ENCODE results near the gene AAR2. TPM values are rescaled to one million over a fixed set of nuclear protein-coding genes. Genes with fewer than 3 reads are reported as not detected.

Gene AAR2
- total and polyA plus RNA-seq, 4 donors, result 14.1 to 17.9 (median 17.4) TPM

DNA sequence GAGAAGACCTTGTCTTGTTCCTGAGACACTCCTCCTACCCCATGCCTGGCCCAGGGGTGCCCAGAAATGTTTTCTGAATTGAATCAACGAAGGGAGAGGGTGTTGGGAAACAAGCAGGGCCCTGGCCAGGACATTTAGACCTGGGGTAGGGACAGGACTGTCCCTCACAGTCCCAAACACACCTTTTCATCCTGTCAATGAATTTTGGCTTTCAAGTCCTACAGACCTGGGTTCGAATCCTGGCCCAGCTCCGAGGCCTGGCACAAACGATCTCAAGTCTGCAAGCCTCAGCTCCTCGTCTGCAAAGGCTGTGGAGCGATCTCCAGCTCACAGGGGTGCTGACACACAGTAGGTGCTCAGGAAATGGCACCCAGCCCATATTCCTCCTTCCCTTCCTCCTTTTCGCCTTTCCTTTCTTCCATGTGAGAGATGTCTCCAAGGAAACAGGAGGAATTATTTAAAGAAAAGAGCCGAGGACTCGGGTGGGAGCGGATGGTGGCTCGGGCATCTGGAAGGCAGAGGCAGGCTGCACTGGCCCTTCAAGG is 62.6 kb downstream of the AAR2 start:
- TF ChIP-seq, protein P1, sequence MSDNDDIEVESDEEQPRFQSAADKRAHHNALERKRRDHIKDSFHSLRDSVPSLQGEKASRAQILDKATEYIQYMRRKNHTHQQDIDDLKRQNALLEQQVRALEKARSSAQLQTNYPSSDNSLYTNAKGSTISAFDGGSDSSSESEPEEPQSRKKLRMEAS (IDR thresholded peaks at IDR 0.05), result no peak
- TF ChIP-seq, protein P2, sequence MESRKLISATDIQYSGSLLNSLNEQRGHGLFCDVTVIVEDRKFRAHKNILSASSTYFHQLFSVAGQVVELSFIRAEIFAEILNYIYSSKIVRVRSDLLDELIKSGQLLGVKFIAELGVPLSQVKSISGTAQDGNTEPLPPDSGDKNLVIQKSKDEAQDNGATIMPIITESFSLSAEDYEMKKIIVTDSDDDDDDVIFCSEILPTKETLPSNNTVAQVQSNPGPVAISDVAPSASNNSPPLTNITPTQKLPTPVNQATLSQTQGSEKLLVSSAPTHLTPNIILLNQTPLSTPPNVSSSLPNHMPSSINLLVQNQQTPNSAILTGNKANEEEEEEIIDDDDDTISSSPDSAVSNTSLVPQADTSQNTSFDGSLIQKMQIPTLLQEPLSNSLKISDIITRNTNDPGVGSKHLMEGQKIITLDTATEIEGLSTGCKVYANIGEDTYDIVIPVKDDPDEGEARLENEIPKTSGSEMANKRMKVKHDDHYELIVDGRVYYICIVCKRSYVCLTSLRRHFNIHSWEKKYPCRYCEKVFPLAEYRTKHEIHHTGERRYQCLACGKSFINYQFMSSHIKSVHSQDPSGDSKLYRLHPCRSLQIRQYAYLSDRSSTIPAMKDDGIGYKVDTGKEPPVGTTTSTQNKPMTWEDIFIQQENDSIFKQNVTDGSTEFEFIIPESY (IDR thresholded peaks at IDR 0.05), result no peak
- TF ChIP-seq HNF4G (IDR thresholded peaks at IDR 0.05) (no peak), FOXA2 (IDR thresholded peaks at IDR 0.05) (no peak)

DNA sequence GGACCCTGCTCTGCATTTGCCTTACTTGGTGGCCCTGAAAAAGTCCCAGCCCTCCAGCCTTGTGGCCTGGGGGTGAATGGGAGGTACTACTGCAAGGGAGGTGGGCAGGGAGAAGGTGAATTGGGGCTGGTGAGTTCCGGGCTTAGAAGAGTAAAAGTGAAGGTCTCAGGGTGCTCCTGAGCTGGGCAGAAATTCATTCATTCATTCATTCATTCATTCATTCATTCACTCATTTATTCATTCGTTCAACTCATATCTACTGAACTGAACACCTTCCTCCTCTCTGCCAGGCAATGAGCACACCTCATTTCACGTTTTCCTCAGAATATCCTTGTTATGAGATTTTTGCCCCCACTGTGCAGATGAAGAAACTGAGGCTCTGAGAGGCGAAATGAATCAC is 63.2 kb downstream of the AAR2 start:
- 62% methylated on average over 4 of the region's 4 CpGs for WGBS
- no peak for DNase-seq (ENCODE audit: low spot score)
- peaks cover 0 to 21% (median 2%) of the 10 kb centered on the region in 4 donors for H3K27me3 ChIP-seq (ENCODE audit: control insufficient read depth in 4 of 4, insufficient read depth in 4 of 4, low read length in 3 of 4)
- H3K36me3 ChIP-seq (ENCODE audit: control insufficient read depth in 4 of 4, insufficient read depth in 3 of 4, low read depth in 1 of 4, low read length in 3 of 4), result no peaks in the 10 kb centered on the region
- no peak overlapping the region for H3K9ac ChIP-seq (ENCODE audit: low read depth in 1 of 2, low read length in 2 of 2)
- TF ChIP-seq HNF4G (IDR thresholded peaks at IDR 0.05), result no peak
- no peak for TF ChIP-seq HNF4A (conservative IDR thresholded peaks at IDR 0.05)
- no peak for TF ChIP-seq RAD21 (IDR thresholded peaks at IDR 0.05)
- TF ChIP-seq, protein P1 (IDR thresholded peaks at IDR 0.05), result no peak
- TF ChIP-seq FOXA1 (IDR thresholded peaks at IDR 0.05), result no peak
- TF ChIP-seq, protein P3, sequence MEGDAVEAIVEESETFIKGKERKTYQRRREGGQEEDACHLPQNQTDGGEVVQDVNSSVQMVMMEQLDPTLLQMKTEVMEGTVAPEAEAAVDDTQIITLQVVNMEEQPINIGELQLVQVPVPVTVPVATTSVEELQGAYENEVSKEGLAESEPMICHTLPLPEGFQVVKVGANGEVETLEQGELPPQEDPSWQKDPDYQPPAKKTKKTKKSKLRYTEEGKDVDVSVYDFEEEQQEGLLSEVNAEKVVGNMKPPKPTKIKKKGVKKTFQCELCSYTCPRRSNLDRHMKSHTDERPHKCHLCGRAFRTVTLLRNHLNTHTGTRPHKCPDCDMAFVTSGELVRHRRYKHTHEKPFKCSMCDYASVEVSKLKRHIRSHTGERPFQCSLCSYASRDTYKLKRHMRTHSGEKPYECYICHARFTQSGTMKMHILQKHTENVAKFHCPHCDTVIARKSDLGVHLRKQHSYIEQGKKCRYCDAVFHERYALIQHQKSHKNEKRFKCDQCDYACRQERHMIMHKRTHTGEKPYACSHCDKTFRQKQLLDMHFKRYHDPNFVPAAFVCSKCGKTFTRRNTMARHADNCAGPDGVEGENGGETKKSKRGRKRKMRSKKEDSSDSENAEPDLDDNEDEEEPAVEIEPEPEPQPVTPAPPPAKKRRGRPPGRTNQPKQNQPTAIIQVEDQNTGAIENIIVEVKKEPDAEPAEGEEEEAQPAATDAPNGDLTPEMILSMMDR (IDR thresholded peaks at IDR 0.05; ENCODE audit: low read depth, low read length, missing input control), result no peak
- no peak for TF ChIP-seq TAF1 (conservative IDR thresholded peaks at IDR 0.05)
- TF ChIP-seq EGR1 (IDR thresholded peaks at IDR 0.05; ENCODE audit: low read depth in 2 of 2), result no peak
- TF ChIP-seq YY1 (IDR thresholded peaks at IDR 0.05), result no peak
- no peak for TF ChIP-seq RXRA (IDR thresholded peaks at IDR 0.05)
- TF ChIP-seq FOXA2 (IDR thresholded peaks at IDR 0.05), result no peak
- TF ChIP-seq SP1 (IDR thresholded peaks at IDR 0.05), result no peak
- TF ChIP-seq, protein P4, sequence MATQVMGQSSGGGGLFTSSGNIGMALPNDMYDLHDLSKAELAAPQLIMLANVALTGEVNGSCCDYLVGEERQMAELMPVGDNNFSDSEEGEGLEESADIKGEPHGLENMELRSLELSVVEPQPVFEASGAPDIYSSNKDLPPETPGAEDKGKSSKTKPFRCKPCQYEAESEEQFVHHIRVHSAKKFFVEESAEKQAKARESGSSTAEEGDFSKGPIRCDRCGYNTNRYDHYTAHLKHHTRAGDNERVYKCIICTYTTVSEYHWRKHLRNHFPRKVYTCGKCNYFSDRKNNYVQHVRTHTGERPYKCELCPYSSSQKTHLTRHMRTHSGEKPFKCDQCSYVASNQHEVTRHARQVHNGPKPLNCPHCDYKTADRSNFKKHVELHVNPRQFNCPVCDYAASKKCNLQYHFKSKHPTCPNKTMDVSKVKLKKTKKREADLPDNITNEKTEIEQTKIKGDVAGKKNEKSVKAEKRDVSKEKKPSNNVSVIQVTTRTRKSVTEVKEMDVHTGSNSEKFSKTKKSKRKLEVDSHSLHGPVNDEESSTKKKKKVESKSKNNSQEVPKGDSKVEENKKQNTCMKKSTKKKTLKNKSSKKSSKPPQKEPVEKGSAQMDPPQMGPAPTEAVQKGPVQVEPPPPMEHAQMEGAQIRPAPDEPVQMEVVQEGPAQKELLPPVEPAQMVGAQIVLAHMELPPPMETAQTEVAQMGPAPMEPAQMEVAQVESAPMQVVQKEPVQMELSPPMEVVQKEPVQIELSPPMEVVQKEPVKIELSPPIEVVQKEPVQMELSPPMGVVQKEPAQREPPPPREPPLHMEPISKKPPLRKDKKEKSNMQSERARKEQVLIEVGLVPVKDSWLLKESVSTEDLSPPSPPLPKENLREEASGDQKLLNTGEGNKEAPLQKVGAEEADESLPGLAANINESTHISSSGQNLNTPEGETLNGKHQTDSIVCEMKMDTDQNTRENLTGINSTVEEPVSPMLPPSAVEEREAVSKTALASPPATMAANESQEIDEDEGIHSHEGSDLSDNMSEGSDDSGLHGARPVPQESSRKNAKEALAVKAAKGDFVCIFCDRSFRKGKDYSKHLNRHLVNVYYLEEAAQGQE (IDR thresholded peaks at IDR 0.05), result no peak
- TF ChIP-seq GABPA (IDR thresholded peaks at IDR 0.05 in 1 of 2, conservative IDR thresholded peaks at IDR 0.05 in 1 of 2), result no peak
- TF ChIP-seq NR2F2 (IDR thresholded peaks at IDR 0.05), result no peak
- TF ChIP-seq, protein P5, sequence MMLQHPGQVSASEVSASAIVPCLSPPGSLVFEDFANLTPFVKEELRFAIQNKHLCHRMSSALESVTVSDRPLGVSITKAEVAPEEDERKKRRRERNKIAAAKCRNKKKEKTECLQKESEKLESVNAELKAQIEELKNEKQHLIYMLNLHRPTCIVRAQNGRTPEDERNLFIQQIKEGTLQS (IDR thresholded peaks at IDR 0.05), result no peak
- no peak for TF ChIP-seq JUND (IDR thresholded peaks at IDR 0.05)
- TF ChIP-seq, protein P2 (IDR thresholded peaks at IDR 0.05), result no peak
- H3K9me3 ChIP-seq (ENCODE audit: control insufficient read depth in 4 of 4, low read length in 3 of 4), result no peaks in the 10 kb centered on the region
- no peaks in the 10 kb centered on the region for H3K4me1 ChIP-seq (ENCODE audit: control insufficient read depth in 4 of 4, insufficient read depth in 4 of 4, low read length in 3 of 4)
- no peak overlapping the region for H3K27ac ChIP-seq (ENCODE audit: low read depth in 1 of 2, low read length in 2 of 2)
- no peak overlapping the region for H3K4me3 ChIP-seq (ENCODE audit: low read depth in 1 of 3, low read length in 3 of 3)

More for the DNA sequence above, 62.6 kb downstream of the AAR2 start:
- Histone ChIP-seq H3K36me3 (ENCODE audit: control insufficient read depth in 4 of 4, insufficient read depth in 3 of 4, low read depth in 1 of 4, low read length in 3 of 4) (no peaks in the 10 kb centered on the region), H3K4me3 (ENCODE audit: low read depth in 1 of 3, low read length in 3 of 3) (no peak overlapping the region), H3K9ac (ENCODE audit: low read depth in 1 of 2, low read length in 2 of 2) (no peak overlapping the region), H3K27me3 (ENCODE audit: control insufficient read depth in 4 of 4, insufficient read depth in 4 of 4, low read length in 3 of 4) (peaks cover 0 to 21% (median 1%) of the 10 kb centered on the region in 4 donors), H3K4me1 (ENCODE audit: control insufficient read depth in 4 of 4, insufficient read depth in 4 of 4, low read length in 3 of 4) (no peaks in the 10 kb centered on the region), H3K27ac (ENCODE audit: low read depth in 1 of 2, low read length in 2 of 2) (no peak overlapping the region), H3K9me3 (ENCODE audit: control insufficient read depth in 4 of 4, low read length in 3 of 4) (no peaks in the 10 kb centered on the region)
- no peak for DNase-seq (ENCODE audit: low spot score)
- 83% methylated on average over 11 of the region's 11 CpGs for WGBS
